A673 (cell line): ENCODE data around the gene ZNF76.

ENCODE experiments used
- CTCF ChIP-seq: fragments of 300-800, 200-600 bp; sonication (generic); conservative IDR thresholded peaks from 2 replicates; pipeline ENCODE4 v1.5.1; 2017; ENCODE audit warnings: low read depth, mild to moderate bottlenecking, antibody characterized with exemption, low read length, moderate library complexity, mixed read lengths
- EZH2 ChIP-seq: fragments of 200-600 bp; sonication (generic); IDR thresholded peaks from 2 replicates; pipeline ENCODE4 v1.6.1; 2017; ENCODE audit warnings: borderline replicate concordance, low read depth, mild to moderate bottlenecking, mixed read lengths, antibody characterized with exemption, low read length; ENCODE audit not compliant: poor library complexity, severe bottlenecking

GRCh38 chr6:35259948-35260590, 534 bp downstream of the ZNF76 start:
- no peak for TF ChIP-seq EZH2
- no peak for TF ChIP-seq CTCF
